Spleen (tissue), 11 donors: ENCODE measurements around the gene BRS3. TPM values are rescaled to one million over a fixed set of nuclear protein-coding genes. Genes with fewer than 3 reads are reported as not detected.

Experiments
- DNase-seq: peaks from one replicate; pipeline ENCODE4 v3.0.0-alpha.2; 2020
- H3K27ac ChIP-seq, 8 donors: fragments of 200-600 bp; sonication (generic) in 7 of 8; 1 replicate in 4 of 8; 2 replicates in 4 of 8; pipeline versions ENCODE4 v1.5.0 to v1.8.0; 2016 to 2021; ENCODE audit warnings: inconsistent platforms in 4 of 8, mild to moderate bottlenecking in 4 of 8, moderate library complexity in 1 of 8
- H3K27me3 ChIP-seq, 7 donors: fragments of 200-600 bp; sonication (generic) in 6 of 7; replicated peaks in 1 of 7; 1 replicate in 4 of 7; 2 replicates in 3 of 7; pipeline versions ENCODE4 v1.5.0 to v1.8.0; 2016 to 2021; ENCODE audit warnings: inconsistent platforms in 3 of 7, mild to moderate bottlenecking in 1 of 7
- H3K36me3 ChIP-seq, 6 donors: fragments of 200-600 bp; sonication (generic) in 5 of 6; 1 replicate in 4 of 6; 2 replicates in 2 of 6; pipeline versions ENCODE4 v1.5.0 to v1.8.0; 2016 to 2021; ENCODE audit warnings: inconsistent platforms in 2 of 6
- H3K4me1 ChIP-seq, 6 donors: fragments of 200-600 bp; sonication (generic) in 5 of 6; 1 replicate in 3 of 6; 2 replicates in 3 of 6; pipeline versions ENCODE4 v1.5.0 to v1.8.0; 2016 to 2021; ENCODE audit warnings: inconsistent platforms in 3 of 6
- H3K4me3 ChIP-seq, 8 donors: fragments of 200-600 bp; sonication (generic) in 7 of 8; 1 replicate in 4 of 8; 2 replicates in 4 of 8; pipeline versions ENCODE4 v1.5.0 to v1.8.0; 2016 to 2021; ENCODE audit warnings: inconsistent platforms in 4 of 8, mild to moderate bottlenecking in 4 of 8, moderate library complexity in 2 of 8
- H3K9me3 ChIP-seq, 8 donors: fragments of 200-600 bp; sonication (generic) in 7 of 8; 1 replicate in 4 of 8; 2 replicates in 4 of 8; pipeline versions ENCODE4 v1.5.0 to v1.8.0; 2016 to 2021; ENCODE audit warnings: inconsistent platforms in 4 of 8
- POLR2A ChIP-seq, 3 donors: fragments of 450-650 bp; IDR thresholded peaks; one replicate each; pipeline ENCODE4 v1.5.1; 2017; ENCODE audit warnings: antibody characterized with exemption in 3 of 3, mild to moderate bottlenecking in 1 of 3
- POLR2AphosphoS5 ChIP-seq, 3 donors: sonication (generic); formaldehyde crosslinking; IDR thresholded peaks; one replicate each; pipeline ENCODE4 v1.5.1; 2017; ENCODE audit warnings: antibody characterized with exemption in 3 of 3
- WGBS, 5 donors: extraction: QIAGEN DNeasy Blood & Tissue Kit in 3 of 5; methylation state at CpG; one replicate each; pipeline versions ENCODE4 v1.1.5 to v1.1.7; 2013 to 2018; 5-methylcytosine and 5-hydroxymethylcytosine counted together
- intact Hi-C: fragments of 100-400 bp; cut with DNase I; formaldehyde crosslinking; loops from one replicate; pipeline ENCODE4 v1.15.0; 2023; ENCODE audit warnings: low total_unique reads
- polyA plus RNA-seq, 3 donors: library from polyadenylated mRNA; stranded (reverse); fragments of 200-250 nt; gene quantifications; one replicate each; pipeline ENCODE4 v1.2.1, GENCODE V29; 2013
- total RNA-seq, 7 donors: library from RNA; depleted of rRNA in 3 of 7; stranded (reverse); fragments of >200 nt in 3 of 7; fragmentation: NEBNext Ultra II Directional in 4 of 7; extraction: Animal tissue kit (Norgen Biotek cat#: 25700) in 4 of 7; gene quantifications; one replicate each; pipeline versions ENCODE4 v1.1.0 to v1.2.1, GENCODE V29; 2016 to 2021
- TF ChIP-seq, protein P1 (sequence below), 11 experiments: fragments of 200-600 bp in 7 of 11; fragments of 450-650 bp in 4 of 11; sonication (generic) in 4 of 11; IDR thresholded peaks in 8 of 11; conservative IDR thresholded peaks in 3 of 11; 1 replicate in 7 of 11; 2 replicates in 4 of 11; pipeline versions ENCODE4 v1.4.0 to v1.8.0; 2016 to 2021; ENCODE audit warnings: antibody characterized with exemption in 11 of 11, inconsistent platforms in 4 of 11, mild to moderate bottlenecking in 1 of 11
- donor health status: healthy with polysubstance abuse.
- donor health status: DM: no; HTN: no; CAD: no; lungs with moderate emphysema.
- donor health status: DM: no; HTN: no; CAD: no.
- donor health status: Bipolar disorder and iron deficiency.
- donor health status: healthy.
- donor health status: DM: no; HTN: no; CAD: no.
- donor health status: DM: yes; HTN: yes; CAD: no.

BRS3 gene
- total and polyA plus RNA-seq, 10 donors, result not detected

DNA sequence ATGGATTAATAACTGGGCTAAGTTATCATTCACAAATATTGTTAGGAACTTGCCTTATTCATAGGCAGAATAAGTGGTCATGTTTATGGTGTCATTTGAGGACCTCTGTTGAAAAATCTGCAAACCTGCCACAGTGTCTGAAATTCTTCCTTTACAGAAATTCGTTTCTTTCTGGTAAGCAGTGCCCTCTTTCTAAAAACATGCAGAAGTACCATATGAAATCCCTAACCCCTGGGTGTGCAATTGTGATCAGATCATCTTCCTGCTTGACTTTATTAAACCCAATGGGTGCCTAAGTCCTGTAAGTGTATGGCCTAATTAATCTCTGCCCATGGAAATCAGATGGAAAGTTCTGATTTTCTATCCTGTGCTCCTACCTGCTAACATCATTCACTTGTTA, 5.3 kb downstream of the BRS3 start:
- TF ChIP-seq POLR2AphosphoS5 (IDR thresholded peaks at IDR 0.05) (no peak), POLR2A (IDR thresholded peaks at IDR 0.05) (no peak)
- TF ChIP-seq, protein P1, sequence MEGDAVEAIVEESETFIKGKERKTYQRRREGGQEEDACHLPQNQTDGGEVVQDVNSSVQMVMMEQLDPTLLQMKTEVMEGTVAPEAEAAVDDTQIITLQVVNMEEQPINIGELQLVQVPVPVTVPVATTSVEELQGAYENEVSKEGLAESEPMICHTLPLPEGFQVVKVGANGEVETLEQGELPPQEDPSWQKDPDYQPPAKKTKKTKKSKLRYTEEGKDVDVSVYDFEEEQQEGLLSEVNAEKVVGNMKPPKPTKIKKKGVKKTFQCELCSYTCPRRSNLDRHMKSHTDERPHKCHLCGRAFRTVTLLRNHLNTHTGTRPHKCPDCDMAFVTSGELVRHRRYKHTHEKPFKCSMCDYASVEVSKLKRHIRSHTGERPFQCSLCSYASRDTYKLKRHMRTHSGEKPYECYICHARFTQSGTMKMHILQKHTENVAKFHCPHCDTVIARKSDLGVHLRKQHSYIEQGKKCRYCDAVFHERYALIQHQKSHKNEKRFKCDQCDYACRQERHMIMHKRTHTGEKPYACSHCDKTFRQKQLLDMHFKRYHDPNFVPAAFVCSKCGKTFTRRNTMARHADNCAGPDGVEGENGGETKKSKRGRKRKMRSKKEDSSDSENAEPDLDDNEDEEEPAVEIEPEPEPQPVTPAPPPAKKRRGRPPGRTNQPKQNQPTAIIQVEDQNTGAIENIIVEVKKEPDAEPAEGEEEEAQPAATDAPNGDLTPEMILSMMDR (IDR thresholded peaks at IDR 0.05 in 8 of 11, conservative IDR thresholded peaks at IDR 0.05 in 3 of 11), result no peak
- WGBS, 5 donors, result 6 to 42% (median 20%) methylated on average over 1 of the region's 1 CpG
- intact Hi-C loops, result no loop called here
- Histone ChIP-seq H3K36me3 (no peaks in the 10 kb centered on the region), H3K4me3 (no peak overlapping the region), H3K27me3 (peaks cover 0 to 27% (median 0%) of the 10 kb centered on the region in 7 donors), H3K9me3 (no peaks in the 10 kb centered on the region), H3K27ac (no peak overlapping the region), H3K4me1 (peaks cover 0 to 11% (median under 1%) of the 10 kb centered on the region in 6 donors)
- DNase-seq, result no peak

DNA sequence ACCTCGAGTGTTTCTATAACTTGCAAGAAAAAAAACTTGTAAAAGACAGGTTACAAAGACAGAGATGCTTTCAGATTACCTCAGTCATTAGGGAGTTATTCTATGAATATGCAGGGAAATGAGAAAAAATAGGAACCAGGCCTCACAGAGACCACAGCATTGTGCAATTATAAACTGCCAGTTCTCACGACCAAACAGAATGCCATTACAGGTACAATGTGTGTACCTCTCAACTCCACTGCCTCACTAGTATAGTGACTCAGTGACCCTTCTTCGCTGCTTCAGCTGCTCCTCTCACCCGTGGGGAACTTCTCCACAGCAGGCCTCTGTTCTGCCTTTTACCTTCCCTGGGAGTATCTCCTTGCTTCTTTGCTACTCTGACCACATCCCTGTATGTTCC, 7.3 kb downstream of the BRS3 start:
- no peak for DNase-seq
- WGBS, 5 donors, result 31 to 61% (median 51%) methylated on average over 4 of the region's 4 CpGs
- Histone ChIP-seq H3K4me3 (no peak overlapping the region), H3K27ac (peak overlapping the region in 2 of 8 donors; percentile 28 to 30), H3K4me1 (peaks cover 0 to 30% (median 11%) of the 10 kb centered on the region in 6 donors), H3K9me3 (no peaks in the 10 kb centered on the region), H3K27me3 (peaks cover 0 to 15% (median 0%) of the 10 kb centered on the region in 7 donors), H3K36me3 (peaks cover 0 to 6% (median 0%) of the 10 kb centered on the region in 6 donors)
- TF ChIP-seq POLR2A (IDR thresholded peaks at IDR 0.05) (no peak), POLR2AphosphoS5 (IDR thresholded peaks at IDR 0.05) (no peak)
- TF ChIP-seq, protein P1 (IDR thresholded peaks at IDR 0.05 in 8 of 11, conservative IDR thresholded peaks at IDR 0.05 in 3 of 11), result no peak
- intact Hi-C loops, result no loop called here

DNA sequence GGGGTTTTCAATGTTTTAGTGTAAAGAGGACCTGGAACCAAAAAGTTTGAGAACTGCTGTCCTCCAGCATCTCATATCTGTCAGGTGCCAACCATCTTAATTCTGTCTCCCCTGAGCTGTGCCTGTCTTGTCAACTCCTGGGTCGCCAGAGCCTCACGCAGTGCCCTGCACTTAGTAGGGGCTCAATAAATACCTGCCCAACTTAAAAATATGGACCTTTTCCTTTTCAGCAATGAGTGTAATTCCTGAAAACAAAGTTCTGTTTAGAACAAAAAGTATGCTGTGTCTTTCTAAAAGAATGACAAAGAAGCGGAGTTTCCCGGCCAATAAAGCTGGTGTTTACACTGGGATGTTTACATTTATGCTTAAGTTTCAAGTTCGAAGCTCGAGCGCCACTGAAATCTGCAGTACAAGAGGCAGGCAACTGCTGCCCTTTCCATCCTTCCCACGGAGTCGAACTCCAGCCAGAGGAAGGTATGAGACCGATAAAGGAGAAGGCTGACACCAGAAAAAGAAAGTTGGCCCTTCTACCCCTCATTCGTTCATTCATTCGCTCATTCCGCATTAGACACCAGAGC, 8.5 kb downstream of the BRS3 start:
- intact Hi-C loops, result no loop called here
- Histone ChIP-seq H3K36me3 (peaks cover 0 to 18% (median 4%) of the 10 kb centered on the region in 6 donors), H3K27ac (peak overlapping the region; percentile 83 to 97 (median 96)), H3K27me3 (peaks cover 0 to 2% (median 0%) of the 10 kb centered on the region in 7 donors), H3K4me1 (peaks cover 0 to 30% (median 11%) of the 10 kb centered on the region in 6 donors), H3K9me3 (no peaks in the 10 kb centered on the region), H3K4me3 (peak overlapping the region; percentile 10 to 78 (median 56))
- 4 to 55% (median 9%) methylated on average over 13 of the region's 13 CpGs for WGBS, 5 donors
- no peak for DNase-seq
- TF ChIP-seq POLR2A (IDR thresholded peaks at IDR 0.05), result no peak

DNA sequence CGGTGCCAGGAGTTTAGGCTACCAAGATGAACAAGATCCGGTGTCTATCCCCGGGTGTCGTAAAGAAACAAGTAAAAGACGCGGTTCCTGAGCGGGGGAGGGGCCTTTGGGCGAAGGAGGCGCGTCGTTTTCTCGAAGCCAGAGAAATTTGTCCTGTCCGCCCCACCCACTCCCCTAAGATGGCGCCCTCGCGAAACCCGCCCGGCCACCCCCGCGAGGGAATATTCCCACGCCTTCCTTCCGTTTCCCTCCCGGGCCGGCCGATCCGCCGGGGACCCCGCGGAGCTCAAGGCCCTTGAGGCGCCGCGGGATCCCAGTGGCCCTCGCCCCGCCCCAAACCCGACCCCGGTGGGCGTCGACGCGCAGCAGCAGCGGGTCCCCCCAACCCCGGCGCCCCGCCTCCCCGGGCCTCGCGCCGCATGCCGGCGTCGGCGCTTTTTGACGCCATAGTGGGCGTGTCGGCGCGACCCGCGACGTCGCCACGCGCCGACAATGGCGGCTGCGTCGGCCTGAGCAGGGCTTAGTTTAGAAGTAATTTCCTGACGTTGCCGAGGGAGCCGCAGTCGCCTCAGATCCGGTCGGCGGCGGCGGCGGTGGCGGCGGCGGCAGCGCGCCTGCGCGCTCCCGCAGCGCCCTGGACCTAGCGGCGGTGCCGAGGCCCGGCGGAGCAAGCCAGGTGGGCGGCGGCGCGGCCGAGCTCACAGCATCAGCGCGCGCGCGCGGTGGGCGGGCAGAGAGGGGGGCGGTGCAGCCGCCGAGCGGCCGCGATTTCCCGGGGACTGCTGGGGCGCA, 9.2 kb downstream of the BRS3 start:
- H3K36me3 ChIP-seq, result peaks cover 0 to 25% (median 7%) of the 10 kb centered on the region in 6 donors
- TF ChIP-seq POLR2AphosphoS5 (IDR thresholded peaks at IDR 0.05), result peak; percentile 70 to 79 (median 73)
- TF ChIP-seq, protein P1 (IDR thresholded peaks at IDR 0.05 in 8 of 11, conservative IDR thresholded peaks at IDR 0.05 in 3 of 11), result peak in 1 of 11 experiments; percentile 8
- peak in 1 of 3 donors; percentile 3 for TF ChIP-seq POLR2A (IDR thresholded peaks at IDR 0.05)

More for the DNA sequence above, 9.2 kb downstream of the BRS3 start:
- H3K4me1 ChIP-seq, result peaks cover 0 to 30% (median 11%) of the 10 kb centered on the region in 6 donors
- DNase-seq, result peak; percentile 95
- 1 to 65% (median 10%) methylated on average over 27 to 111 of the region's 111 CpGs for WGBS, 5 donors
- intact Hi-C loops, result no loop called here
- H3K9me3 ChIP-seq, result no peaks in the 10 kb centered on the region
- H3K27me3 ChIP-seq, result no peaks in the 10 kb centered on the region
- H3K4me3 ChIP-seq, result peak overlapping the region; percentile 30 to 78 (median 56)
- peak overlapping the region; percentile 83 to 97 (median 96) for H3K27ac ChIP-seq
